ENCODE measurements around the gene SNAI3. TPM values are rescaled to one million over a fixed set of nuclear protein-coding genes. Genes with fewer than 3 reads are reported as not detected.

SNAI3 gene
- total and polyA plus RNA-seq, 2 donors (not counting 1 experiment from before 2014, with no cell fraction given), result 6.5 to 8.8 TPM

GRCh38 chr16:88698646-88699045 lies 12.3 kb upstream of the SNAI3 start:
- intact Hi-C loops (cut with micrococcal nuclease), result no loop called here
- TF ChIP-seq EZH2 (IDR thresholded peaks at IDR 0.05; ENCODE audit: borderline replicate concordance, insufficient read depth, low read depth, low read length, poor library complexity, severe bottlenecking), result no peak
- no peak for TF ChIP-seq CTCF (IDR thresholded peaks at IDR 0.05)
- no peaks in the 10 kb centered on the region for H3K9me3 ChIP-seq (ENCODE audit: control extremely low read depth in 1 of 3, control insufficient read depth in 2 of 3, insufficient read depth in 1 of 3, low read length in 2 of 3)
- peaks cover 23% of the 10 kb centered on the region for H4K20me1 ChIP-seq (ENCODE audit: control insufficient read depth, insufficient read depth, low read length, poor library complexity, severe bottlenecking)
- no peaks in the 10 kb centered on the region for H3K9me3 Mint-ChIP-seq (ENCODE audit: insufficient read depth)
- H3K4me1 ChIP-seq (ENCODE audit: control insufficient read depth in 2 of 2, insufficient read depth in 2 of 2, low read length in 2 of 2), result peaks cover 42 to 72% of the 10 kb centered on the region in 2 donors
- CTCF ChIA-PET, result no interaction called here
- peak; percentile 7 for ATAC-seq (ENCODE audit: low read depth)
- peak overlapping the region; percentile 61 for H3K27ac Mint-ChIP-seq
- no peak overlapping the region for H2AFZ ChIP-seq (ENCODE audit: insufficient read depth, low read depth, low read length, poor library complexity, severe bottlenecking)
- H3K4me2 ChIP-seq (replicated peaks; ENCODE audit: low read depth, low read length, poor library complexity, severe bottlenecking), result peak overlapping the region; percentile 25
- H3K27ac ChIP-seq (ENCODE audit: low read length in 2 of 2), result peak overlapping the region in 1 of 2 donors; percentile 29
- H3K4me3 Mint-ChIP-seq, result peak overlapping the region; percentile 29
- no peaks in the 10 kb centered on the region for H3K27me3 ChIP-seq (replicated peaks in 1 of 4; ENCODE audit: control extremely low read depth in 1 of 4, control insufficient read depth in 3 of 4, insufficient read depth in 4 of 4, low read length in 3 of 4)
- no peaks in the 10 kb centered on the region for H3K27me3 Mint-ChIP-seq
- H3K4me3 ChIP-seq (ENCODE audit: control extremely low read depth in 1 of 5, extremely low read depth in 1 of 5, insufficient read depth in 1 of 5, low read depth in 2 of 5, low read length in 4 of 5), result no peak overlapping the region
- H3K79me2 ChIP-seq (ENCODE audit: control insufficient read depth, insufficient read depth, low read length), result peaks cover 48% of the 10 kb centered on the region
- H3K9ac ChIP-seq (ENCODE audit: low read length), result no peak overlapping the region
- H3K36me3 ChIP-seq (replicated peaks in 1 of 2; ENCODE audit: control extremely low read depth in 1 of 2, control insufficient read depth in 1 of 2, extremely low read depth in 1 of 2, insufficient read depth in 2 of 2, low read length in 1 of 2), result peaks cover 0 to 52% of the 10 kb centered on the region in 2 experiments
- 66% methylated on average over 25 of the region's 25 CpGs for WGBS (ENCODE audit: insufficient coverage)
- peak; percentile 60 for DNase-seq
- peaks cover 57% of the 10 kb centered on the region for H3K4me1 Mint-ChIP-seq
- POLR2A ChIA-PET, result interaction anchor here (0.6 kb wide), 1 partner anchor 11 kb away, joined by 6 read pairs; no protein-coding TSS in a partner anchor

- Histone ChIP-seq H3K4me2 (replicated peaks; ENCODE audit: low read depth, low read length, poor library complexity, severe bottlenecking) (peak overlapping the region; percentile 25), H4K20me1 (ENCODE audit: control insufficient read depth, insufficient read depth, low read length, poor library complexity, severe bottlenecking) (peaks cover 23% of the 10 kb centered on the region), H3K4me1 (ENCODE audit: control insufficient read depth in 2 of 2, insufficient read depth in 2 of 2, low read length in 2 of 2) (peaks cover 40 to 72% of the 10 kb centered on the region in 2 donors), H3K79me2 (ENCODE audit: control insufficient read depth, insufficient read depth, low read length) (peaks cover 49% of the 10 kb centered on the region), H3K27me3 (replicated peaks in 1 of 4; ENCODE audit: control extremely low read depth in 1 of 4, control insufficient read depth in 3 of 4, insufficient read depth in 4 of 4, low read length in 3 of 4) (no peaks in the 10 kb centered on the region), H3K27ac (ENCODE audit: low read length in 2 of 2) (peak overlapping the region; percentile 2 to 29), H3K36me3 (replicated peaks in 1 of 2; ENCODE audit: control extremely low read depth in 1 of 2, control insufficient read depth in 1 of 2, extremely low read depth in 1 of 2, insufficient read depth in 2 of 2, low read length in 1 of 2) (peaks cover 0 to 52% of the 10 kb centered on the region in 2 experiments), H3K9me3 (ENCODE audit: control extremely low read depth in 1 of 3, control insufficient read depth in 2 of 3, insufficient read depth in 1 of 3, low read length in 2 of 3) (no peaks in the 10 kb centered on the region), H3K9ac (ENCODE audit: low read length) (no peak overlapping the region), H2AFZ (ENCODE audit: insufficient read depth, low read depth, low read length, poor library complexity, severe bottlenecking) (no peak overlapping the region), H3K4me3 (ENCODE audit: control extremely low read depth in 1 of 5, extremely low read depth in 1 of 5, insufficient read depth in 1 of 5, low read depth in 2 of 5, low read length in 4 of 5) (no peak overlapping the region)
- Mint-ChIP-seq H3K4me1 (peaks cover 51% of the 10 kb centered on the region), H3K9me3 (ENCODE audit: insufficient read depth) (no peaks in the 10 kb centered on the region), H3K27me3 (no peaks in the 10 kb centered on the region), H3K27ac (peak overlapping the region; percentile 61), H3K4me3 (peak overlapping the region; percentile 29)
- POLR2A ChIA-PET, result interaction anchor here (0.6 kb wide), 1 partner anchor 10 kb away, joined by 6 read pairs; no protein-coding TSS in a partner anchor
- no peak for TF ChIP-seq CTCF (IDR thresholded peaks at IDR 0.05)
- no peak for TF ChIP-seq EZH2 (IDR thresholded peaks at IDR 0.05; ENCODE audit: borderline replicate concordance, insufficient read depth, low read depth, low read length, poor library complexity, severe bottlenecking)
- CTCF ChIA-PET, result no interaction called here
- WGBS (ENCODE audit: insufficient coverage), result 67% methylated on average over 26 of the region's 37 CpGs
- no peak for DNase-seq
- ATAC-seq (ENCODE audit: low read depth), result no peak
- intact Hi-C loops (cut with micrococcal nuclease), result no loop called here
Observed at GRCh38 chr16:88697831-88698615, 11.7 kb upstream of the SNAI3 start.

Data from B cell (primary cell).